ENCODE results near the gene SLIT2.

GRCh38 chr4:20292739-20293138 lies 41.0 kb downstream of the SLIT2 start:
- TF ChIP-seq CTCF (IDR thresholded peaks at IDR 0.05) (no peak), POLR2A (IDR thresholded peaks at IDR 0.05; ENCODE audit: low read depth) (no peak), EP300 (IDR thresholded peaks at IDR 0.05) (no peak), POLR2AphosphoS5 (IDR thresholded peaks at IDR 0.05) (no peak)

Data from esophagus muscularis mucosa (tissue), 4 donors.